CD4-positive, alpha-beta T cell treated with Interleukin-10 for 1 hour (primary cell): ENCODE measurements around the gene EFHD2.
"Not testable (repeated sequence)": the region's sequence is repeated elsewhere in the genome, so short reads cannot be mapped to it uniquely, and the experiment has no call there.

Experiments used
- DNase-seq: peaks from one replicate; pipeline ENCODE4 v3.0.0-alpha.2; 2020

Gene EFHD2, protein sequence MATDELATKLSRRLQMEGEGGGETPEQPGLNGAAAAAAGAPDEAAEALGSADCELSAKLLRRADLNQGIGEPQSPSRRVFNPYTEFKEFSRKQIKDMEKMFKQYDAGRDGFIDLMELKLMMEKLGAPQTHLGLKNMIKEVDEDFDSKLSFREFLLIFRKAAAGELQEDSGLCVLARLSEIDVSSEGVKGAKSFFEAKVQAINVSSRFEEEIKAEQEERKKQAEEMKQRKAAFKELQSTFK

DNA sequence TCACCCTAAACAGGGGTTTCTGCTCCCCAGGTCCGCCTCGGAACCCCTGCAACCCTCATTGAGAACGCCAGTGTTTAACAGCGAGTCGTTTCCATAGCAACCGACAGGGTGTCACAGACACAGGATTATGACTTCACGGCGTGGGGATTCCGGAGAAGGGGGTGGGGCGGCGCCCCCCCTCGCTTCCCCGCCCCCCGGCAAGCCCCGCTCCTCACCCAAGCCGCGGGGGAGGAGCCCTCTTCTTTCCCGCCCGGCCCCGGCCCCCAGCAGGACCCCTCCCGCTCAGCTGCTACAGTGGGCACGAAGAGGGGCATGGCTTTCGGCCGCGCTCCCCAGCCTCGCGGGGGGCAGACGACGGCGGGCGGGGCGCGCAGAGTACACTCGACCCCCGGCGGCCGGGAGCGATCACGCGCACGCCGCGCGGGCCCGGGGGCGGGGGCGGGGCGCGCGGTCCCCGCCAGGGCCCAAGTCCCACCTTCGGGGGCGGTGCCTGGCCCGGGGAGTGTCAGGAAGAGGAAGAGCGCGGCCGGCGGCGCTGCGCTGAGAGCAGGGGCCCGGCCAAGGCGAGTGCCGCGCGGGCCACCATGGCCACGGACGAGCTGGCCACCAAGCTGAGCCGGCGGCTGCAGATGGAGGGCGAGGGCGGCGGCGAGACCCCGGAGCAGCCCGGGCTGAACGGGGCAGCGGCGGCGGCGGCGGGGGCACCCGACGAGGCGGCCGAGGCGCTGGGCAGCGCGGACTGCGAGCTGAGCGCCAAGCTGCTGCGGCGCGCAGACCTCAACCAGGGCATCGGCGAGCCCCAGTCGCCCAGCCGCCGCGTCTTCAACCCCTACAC is at the start of gene EFHD2:
Gene EFHD2 (plus strand): TSS at position 501 of the 835 bp plus-strand sequence. CDS start 84 bp downstream, at position 585.
- DNase-seq, result peak; percentile 95

DNA sequence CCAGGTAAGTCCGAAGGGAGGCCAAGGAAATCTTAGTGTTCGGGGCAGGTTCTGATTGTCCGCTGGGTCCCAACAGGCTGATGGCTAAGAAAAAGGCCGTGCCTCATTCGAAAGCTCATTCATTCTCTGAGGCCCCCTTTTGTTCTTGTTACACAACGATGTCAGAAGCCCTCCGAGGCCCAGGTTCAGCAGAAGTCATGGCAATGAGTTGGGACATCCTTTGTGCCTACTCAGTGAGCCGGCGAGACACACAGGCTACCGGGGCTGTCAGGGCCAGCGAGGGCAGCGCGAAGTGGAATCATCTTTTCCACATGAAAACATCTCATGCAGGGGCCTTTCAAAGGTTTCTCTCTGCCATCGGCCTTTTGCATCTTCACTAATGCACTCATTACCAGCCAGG is 49.0 kb upstream of the EFHD2 start:
- no peak for DNase-seq

DNA sequence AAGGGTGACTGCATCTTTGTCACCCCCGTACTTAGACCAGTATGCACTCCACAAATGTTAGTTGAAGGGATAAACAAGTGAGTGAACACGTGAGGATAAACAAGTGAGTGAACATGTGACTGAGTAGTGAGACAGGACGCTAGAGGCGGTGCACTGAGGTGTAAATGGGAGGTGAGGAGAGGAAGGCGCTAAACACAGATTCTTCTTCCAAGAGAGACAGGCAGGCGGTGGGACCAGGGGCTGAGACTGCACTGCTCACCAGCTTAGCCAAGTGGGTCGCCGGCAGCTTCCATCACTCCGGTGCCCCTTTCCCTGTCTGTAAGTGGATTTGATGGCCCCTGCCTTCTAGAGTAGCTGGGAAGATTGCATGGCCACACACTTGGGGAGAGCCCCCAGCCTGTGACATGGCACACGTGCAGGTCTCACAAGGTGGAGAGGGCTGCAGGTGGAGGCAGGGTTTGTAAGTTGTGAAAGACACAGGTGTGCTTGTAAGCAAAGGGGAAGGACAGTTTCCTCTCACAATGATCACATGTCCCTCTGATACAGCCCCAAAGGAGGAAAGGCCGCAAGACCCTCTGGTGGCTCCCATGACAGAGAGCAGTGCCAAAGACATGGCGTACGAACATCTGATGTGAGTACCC is 47.5 kb upstream of the EFHD2 start:
- no peak for DNase-seq

DNA sequence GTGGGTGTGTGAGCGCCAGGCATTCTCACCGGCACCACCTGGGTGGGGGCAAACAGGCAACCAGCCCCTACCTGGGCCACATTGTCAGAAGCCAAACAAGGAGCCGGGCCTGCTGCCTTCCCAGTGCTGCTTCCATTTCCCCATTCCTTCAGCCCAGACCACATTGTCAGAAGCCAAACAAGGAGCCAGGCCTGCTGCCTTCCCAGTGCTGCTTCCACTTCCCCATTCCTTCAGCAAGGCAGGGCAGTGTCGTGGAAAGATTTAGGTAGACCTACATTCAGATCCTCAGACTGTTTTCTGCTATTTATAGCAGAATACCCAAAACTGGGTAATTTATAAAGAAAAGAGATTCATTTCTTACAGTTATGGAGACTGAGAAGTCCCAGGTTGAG is 47.0 kb upstream of the EFHD2 start:
- no peak for DNase-seq

DNA sequence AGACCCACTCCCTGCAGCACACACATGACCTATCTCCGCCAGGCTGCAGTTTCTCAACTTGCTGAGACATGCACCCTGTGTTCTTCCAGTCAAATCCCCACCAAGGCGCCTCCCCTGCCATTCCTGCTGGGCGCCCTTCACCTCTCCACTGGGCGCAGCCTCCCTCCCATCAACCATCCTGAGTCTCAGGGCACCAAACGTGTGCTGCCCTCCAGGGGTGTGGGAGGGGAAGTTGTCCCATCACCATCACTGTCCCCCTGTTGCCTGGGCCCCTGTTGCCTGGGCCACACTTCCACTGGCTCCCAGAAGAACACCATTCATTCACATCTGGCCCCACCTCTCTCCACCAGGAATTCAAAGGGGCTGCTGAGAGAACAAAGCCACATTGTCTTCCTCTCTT is 44.9 kb upstream of the EFHD2 start:
- no peak for DNase-seq

DNA sequence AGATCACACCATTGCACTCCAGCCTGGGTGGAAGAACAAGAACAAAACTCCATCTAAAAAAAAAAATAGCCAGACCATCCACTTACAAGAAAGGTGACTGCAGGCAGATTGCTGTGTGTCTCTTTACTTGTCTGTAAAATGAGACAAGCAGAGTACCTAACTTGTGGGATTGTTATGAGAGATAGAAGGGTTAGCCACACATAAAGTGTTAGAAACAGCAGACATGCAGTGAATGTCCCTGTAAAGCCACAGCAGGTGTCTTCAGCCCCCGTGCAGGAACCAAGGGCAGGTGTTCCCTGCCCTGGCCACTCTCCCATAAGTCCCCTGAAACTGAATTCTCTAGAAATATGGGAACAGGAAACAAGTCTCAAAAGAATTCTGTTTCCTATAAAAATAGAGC is 40.8 kb upstream of the EFHD2 start:
- no peak for DNase-seq

DNA sequence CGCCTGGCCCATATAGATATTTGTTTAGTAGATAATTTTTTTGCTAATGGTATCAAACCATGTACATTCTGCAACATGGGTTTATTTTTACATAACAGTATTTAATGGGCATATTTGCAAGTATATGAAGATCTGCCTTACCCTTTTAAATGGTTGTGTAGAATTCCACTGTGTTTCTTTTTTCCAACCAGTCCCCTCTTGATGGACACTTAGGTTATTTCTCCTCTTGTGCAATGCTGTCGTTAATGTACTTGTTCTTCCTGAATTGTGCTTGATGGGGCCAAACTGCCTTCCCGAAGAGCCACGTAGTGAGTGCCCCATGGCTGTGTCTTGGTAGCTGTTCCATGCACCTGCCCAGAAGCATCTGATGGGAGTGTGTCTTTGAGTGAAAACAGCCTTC is 39.4 kb upstream of the EFHD2 start:
- no peak for DNase-seq

DNA sequence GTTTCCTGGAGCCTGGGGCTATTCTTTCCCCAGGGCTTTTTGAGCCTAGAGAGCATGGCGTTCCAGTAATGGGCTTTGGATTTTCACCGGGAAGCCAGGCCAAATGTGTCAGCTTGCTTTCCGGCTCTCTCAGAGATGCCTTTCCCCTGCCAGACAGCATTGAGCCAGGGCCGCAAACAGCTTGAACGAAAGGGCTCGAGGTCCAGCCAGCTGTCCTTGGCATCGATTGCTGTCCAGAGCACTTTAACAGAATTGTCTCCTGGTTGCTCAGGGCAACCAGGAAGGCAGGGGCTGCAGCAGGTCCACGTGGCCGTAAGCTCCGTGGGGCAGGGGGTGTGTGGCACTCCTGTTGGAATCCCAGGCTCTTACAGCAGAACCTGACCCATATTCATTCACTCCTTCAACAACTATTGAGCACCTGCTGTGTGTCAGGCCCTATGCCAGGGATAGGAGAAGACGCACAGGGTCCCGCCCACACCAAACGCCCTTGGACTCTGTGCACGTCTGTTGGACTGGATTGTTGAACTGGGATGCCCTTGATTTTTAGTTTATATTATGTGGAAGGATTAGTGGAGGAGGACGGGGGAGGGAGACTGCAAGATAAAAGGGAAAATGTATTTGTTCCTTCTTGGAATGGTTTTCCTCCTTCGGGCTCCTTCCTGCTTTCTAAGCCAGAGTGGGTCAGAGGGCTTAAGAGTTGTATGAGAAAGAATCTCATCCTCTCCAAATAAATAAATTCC is 38.7 kb upstream of the EFHD2 start:
- DNase-seq, result no peak

DNA sequence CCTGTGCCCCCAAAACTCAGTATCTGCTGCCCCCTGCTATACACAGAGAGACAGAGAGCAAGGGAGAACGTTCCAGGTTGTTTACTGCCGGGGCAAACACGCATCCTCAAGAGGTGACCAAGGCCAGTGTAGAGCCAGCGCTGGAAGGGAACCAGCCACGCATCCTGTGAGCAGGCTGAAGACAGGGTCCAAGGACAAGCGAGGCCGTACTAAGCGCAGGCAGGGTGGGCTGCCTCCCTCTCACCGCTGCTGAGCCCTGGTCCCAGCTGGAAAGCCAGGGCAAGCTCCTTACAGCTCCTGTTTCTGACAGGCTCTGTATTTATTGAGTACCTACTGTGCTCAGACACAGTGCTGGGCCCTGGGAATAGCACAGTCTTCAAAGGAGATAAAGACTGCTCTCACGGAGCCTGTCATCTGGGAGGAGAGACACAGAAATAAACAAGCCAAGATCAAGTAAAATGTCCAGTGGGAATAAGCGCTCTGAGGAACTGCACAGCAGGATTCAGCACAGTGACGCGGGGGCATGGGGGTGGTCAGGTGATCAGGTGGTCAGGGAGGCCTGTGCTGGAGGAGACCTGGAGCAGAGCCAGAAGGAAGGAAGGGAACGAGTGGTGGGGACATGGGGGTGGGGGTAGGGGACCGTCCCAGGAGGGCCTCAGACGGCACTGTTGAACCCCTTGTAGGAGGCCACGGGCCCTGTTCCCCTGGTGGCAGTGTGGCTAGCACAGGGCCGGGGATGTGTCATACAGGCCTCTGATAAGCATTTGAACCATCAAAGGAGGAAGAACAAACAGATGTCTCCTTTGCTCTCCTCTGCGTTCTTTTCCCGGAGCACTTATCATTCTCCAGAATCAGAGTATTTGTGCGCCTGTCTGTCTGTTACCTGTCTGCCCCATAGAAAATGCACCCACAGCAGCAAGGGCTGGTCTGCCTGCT is 37.8 kb upstream of the EFHD2 start:
- DNase-seq, result no peak

DNA sequence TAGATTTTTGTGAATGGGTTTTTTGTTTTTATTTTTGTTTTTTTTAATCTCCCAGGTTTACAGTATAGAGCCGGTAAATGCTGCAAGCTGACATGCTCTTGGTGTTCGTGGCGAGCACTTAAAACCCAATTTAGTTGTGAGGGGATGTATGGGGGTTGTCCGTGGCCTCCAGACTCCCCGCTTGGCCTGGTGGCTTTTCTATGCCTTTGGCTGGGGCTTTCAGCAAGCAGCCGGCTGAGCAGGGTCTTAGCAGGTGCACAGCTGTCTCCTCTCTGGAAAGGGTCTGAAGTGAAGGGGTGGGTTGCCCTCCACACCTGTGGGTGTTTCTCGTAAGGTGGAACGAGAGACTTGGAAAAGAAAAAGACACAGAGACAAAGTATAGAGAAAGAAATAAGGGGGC is 31.0 kb upstream of the EFHD2 start:
- no peak for DNase-seq

DNA sequence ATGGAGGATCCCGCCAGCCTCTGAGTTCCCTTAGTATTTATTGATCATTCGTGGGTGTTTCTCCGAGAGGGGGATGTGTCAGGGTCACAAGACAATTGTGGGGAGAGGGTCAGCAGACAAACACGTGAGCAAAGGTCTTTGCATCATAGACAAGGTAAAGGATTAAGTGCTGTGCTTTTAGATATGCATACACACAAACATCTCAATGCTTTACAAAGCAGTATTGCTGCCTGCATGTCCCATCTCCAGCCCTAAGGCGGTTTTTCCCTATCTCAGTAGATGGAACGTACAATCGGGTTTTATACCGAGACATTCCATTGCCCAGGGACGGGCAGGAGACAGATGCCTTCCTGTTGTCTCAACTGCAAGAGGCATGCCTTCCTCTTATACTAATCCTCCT is 30.5 kb upstream of the EFHD2 start:
- DNase-seq, result not testable (repeated sequence)

DNA sequence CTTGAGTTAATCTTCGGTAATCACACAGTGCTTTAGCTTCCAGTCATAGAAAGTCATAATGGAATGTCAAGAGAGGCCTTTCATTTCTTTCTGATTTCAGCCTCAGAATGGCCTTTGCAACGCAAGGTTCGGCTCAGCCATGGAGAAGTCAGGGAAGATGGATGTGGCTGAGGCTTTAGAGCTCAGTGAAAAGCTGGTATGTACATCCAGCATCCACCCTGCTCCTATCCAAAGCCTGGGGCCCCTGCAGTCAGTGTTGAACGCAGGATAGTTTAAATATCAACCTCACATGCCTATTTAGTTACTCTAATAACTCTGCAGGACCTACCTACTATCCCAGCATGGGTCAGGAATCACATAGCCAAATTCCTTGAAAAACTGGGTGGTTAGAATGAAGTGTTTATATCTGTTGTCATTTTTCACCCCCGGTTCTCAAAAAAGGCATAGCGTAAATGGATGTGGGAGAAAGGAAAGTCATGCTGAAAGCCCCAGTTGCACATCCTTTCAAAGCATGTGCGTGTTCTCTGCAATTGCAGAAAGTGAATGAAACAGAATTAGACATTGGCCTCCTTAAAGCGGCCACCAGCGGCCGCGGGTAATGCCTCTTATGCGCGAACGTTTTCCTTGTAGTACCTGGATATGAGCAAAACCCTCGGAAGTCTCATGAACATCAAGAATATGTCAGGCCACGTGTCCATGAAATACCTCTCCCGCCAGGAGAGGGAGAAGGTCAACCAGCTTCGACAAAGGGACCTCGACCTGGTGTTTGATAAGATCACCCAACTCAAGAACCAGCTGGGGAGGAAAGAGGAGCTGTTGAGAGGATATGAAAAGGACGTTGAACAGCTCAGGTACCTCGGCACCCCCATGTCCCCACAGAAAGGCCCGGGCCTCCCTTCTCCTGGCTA is 28.8 kb upstream of the EFHD2 start:
- DNase-seq, result no peak

DNA sequence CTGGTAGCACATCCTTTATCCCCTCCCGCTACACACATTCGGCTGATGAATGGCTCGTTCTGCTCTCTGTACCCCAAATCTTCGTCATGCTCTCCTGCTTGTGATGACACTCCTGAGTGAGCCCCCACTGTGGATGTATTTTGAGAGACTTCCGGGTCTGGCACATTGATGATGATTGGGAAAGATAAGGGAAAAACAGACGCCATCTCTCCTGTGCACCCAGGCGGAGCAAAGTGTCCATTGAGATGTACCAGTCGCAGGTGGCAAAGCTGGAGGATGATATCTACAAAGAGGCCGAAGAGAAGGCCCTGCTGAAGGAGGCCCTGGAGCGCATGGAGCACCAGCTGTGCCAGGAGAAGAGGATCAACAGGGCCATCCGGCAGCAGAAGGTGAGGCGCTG is 27.9 kb upstream of the EFHD2 start:
- DNase-seq, result no peak

DNA sequence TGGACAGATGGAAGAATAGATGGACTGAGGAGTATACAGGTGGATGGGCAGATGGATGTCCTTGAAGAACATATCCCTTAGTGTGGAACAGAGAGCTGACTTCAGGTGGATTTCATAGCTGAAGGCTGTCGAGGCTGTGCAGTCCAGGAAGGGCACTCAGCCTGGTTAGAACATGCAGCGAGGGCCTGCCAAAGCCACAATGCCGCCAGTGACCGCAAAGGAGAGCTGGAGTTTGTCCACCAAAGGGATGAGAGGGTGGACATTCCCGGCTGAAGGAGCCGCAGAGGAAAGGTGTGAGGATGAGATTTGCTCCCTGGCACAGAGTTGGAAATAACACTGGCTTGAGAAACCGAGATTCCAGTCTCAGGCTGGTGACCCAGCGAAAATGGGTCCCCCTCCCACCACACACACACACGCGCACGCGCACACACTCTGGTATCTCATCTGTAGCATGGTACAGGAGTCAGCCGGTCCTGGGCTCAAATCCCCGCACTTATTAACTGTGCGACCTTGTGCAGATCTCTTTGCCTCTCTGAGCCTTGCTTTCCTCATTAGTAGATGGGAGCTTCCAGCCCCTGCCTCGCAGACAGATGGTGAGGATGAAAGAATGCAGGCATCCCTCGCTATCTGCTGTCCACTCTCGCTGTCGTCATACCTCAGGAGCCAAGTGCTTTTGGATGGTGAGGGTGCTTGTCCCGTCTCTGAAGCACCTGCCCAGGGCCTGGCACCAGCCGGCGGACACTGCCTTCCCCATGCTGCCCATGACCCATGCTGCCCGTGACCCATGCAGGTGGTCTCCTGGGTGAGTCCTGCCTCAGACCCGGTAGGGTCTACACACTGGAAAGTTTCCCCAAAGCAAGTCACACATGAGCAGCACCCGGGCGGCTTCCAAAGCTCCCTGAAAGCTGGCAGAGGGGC is 26.8 kb upstream of the EFHD2 start:
- DNase-seq, result no peak

DNA sequence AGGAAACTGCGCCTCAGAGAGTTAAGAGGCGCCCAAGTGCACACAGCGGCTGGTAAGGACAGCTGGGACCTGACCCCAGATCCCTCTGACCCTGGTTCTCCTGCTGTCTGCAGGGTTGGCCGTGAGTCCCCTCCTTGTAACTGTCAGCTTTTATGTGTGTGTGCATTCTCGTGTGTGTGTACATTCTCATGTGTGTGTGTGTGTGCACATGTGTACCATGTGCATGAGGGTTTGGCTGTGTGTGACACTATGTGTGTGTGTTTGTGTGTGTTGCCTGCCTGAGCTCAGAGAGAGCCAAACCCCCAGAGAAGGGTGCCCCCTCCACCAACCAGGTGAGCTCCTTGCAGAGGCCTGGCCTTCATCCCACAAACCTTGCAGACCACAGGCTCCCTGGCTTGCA is 25.9 kb upstream of the EFHD2 start:
- DNase-seq, result no peak

DNA sequence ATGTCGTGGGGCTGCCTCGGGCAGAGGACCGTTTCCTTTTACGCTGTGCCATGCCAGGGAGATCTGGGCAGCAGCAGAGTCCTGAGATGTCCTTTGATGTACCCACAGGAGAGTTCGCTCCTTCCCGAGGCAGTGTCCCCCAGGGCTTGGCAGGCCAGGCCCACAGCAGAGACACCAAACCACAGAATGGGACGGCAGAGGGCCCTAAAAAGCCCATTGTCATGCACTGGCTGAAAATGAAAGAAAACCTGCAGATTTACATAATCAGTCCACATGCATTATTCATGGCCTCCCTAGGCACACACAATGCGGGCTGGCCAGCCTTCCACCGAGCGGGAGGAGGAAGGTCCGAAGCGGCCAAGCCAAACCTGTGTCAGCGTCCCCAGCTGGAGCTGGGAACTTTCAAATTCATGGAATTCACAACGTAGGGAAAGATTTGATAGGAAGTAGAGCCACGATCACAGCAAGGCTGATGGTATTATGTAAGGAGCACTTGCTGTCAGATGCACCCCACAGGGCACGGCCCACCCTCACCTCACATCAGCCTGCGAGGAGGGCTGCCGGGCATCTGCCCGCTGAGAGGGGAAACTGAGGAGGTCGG is 25.3 kb upstream of the EFHD2 start:
- no peak for DNase-seq

DNA sequence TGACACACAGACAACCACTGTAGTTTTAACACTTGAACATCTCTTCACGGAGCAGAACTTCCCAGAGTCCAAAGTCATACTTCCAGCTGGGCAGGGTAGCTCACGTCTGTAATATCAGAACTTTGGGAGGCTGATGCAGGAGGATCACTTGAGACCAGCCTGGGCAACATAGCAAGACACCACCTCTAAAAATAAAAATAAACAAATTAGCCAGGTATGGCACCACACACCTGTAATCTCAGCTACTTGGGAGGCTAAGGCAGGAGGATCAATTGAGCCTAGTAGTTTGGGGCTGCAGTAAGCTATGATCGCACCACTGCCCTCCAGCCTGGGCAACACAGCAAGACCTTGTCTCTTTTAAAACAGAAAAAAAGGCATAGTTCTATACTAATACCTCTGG is 24.3 kb upstream of the EFHD2 start:
- no peak for DNase-seq

DNA sequence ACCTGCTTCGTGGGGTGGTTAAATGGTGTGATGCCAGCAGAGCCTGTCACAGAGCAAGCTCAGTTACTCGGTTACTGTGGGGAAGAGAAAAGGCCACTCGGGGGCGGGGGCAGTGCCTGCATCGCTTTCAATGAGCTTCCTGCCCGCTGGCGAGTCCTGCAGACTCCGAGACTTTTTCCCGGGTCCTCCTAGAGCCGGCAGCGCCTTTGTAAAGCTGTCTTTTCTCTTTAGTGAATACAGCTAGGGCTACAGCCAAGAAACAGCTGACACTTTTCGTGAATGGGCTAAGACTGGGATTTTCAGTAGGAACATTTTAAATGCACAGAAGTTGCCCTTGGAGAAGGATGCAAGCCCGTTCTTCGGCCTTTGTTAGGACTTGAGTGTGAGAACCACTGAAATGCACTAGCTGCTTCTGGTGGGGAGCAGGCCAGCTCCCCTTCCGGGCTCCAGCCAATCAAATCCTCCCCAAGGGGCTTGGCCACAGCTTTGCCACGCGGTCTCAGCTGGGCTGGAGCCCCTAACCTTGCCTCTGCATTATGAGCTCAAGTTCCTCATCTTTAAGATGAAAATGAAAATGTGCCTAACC is 23.4 kb upstream of the EFHD2 start:
- DNase-seq, result no peak

DNA sequence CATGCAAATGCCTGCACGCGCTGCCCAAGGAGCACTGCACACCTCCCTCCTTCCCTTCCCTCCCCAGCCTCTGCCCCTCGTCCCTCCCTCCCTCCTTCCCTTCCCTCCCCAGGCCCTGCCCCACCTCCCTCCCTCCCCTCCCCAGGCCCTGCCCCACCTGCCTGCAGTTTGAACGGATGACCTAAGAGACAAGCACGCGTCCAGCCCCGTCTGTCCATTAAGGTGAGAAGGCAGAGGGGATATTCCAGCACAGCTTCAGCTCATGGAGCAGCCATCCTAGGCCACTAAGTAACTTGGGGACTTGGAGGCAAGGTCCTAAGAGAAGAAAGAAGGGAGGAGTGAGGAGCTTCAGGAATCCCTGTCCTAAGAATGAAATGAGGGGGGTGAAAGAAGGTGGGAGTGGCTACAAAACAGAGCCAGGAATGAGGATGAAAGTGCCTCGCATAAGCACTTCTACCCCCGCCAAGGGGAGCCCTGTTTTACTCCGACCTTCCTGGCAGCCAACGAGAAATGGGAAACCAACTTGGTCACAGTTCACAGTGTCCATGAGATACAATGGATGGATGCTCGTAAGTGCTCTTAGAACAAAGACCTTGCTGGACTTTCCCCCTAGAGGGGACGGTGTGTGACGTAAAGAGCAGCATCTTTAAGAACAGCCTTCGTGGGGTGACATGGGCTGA is 21.3 kb upstream of the EFHD2 start:
- no peak for DNase-seq
